KMS-11 (cell line): ENCODE results near the gene UGT1A8.

ENCODE experiments used
- H2AFZ ChIP-seq: fragments of 200-600 bp; sonication (generic); 2 replicates; pipeline ENCODE4 v1.6.1; 2016; ENCODE audit warnings: antibody characterized with exemption, mixed run types, low read depth
- H3K27ac ChIP-seq: fragments of 200-600 bp; sonication (generic); 2 replicates; pipeline ENCODE4 v1.6.1; 2016; ENCODE audit warnings: mild to moderate bottlenecking, mixed run types
- H3K27me3 ChIP-seq: fragments of 200-600 bp; sonication (generic); 2 replicates; pipeline ENCODE4 v1.6.1; 2017; ENCODE audit warnings: mild to moderate bottlenecking, low read depth, mixed run types, moderate library complexity; ENCODE audit not compliant: insufficient read depth
- H3K36me3 ChIP-seq: fragments of 200-600 bp; sonication (generic); 2 replicates; pipeline ENCODE4 v1.6.1; 2017; ENCODE audit warnings: mild to moderate bottlenecking, mixed run types; ENCODE audit not compliant: insufficient read depth
- H3K4me1 ChIP-seq: fragments of 200-600 bp; sonication (generic); 2 replicates; pipeline ENCODE4 v1.6.1; 2016; ENCODE audit warnings: mild to moderate bottlenecking, low read depth, mixed run types; ENCODE audit not compliant: poor library complexity, severe bottlenecking
- H3K4me2 ChIP-seq: fragments of 200-600 bp; sonication (generic); 2 replicates; pipeline ENCODE4 v1.7.0; 2016; ENCODE audit warnings: mild to moderate bottlenecking, mixed run types
- H3K4me3 ChIP-seq: fragments of 200-600 bp; sonication (generic); IDR thresholded peaks from 2 replicates; pipeline ENCODE4 v1.6.1; 2017; ENCODE audit warnings: low read depth, low read length, mixed read lengths; ENCODE audit not compliant: insufficient read depth
- H3K79me2 ChIP-seq: fragments of 200-600 bp; sonication (generic); 2 replicates; pipeline ENCODE4 v1.6.1; 2016; ENCODE audit warnings: low read depth, mixed run types; ENCODE audit not compliant: insufficient read depth
- H3K9ac ChIP-seq: fragments of 200-600 bp; sonication (generic); 2 replicates; pipeline ENCODE4 v1.6.1; 2016; ENCODE audit warnings: mild to moderate bottlenecking, mixed run types
- H4K20me1 ChIP-seq: fragments of 200-600 bp; sonication (generic); 2 replicates; pipeline ENCODE4 v1.6.1; 2016; ENCODE audit warnings: mild to moderate bottlenecking, mixed run types; ENCODE audit not compliant: insufficient read depth
- CTCF ChIP-seq: fragments of 200-600 bp; sonication (generic); conservative IDR thresholded peaks from 2 replicates; pipeline ENCODE4 v1.6.1; 2017; ENCODE audit warnings: low read depth, mild to moderate bottlenecking, antibody characterized with exemption, low read length, moderate library complexity, mixed read lengths

Gene UGT1A8

GRCh38 chr2:233817995-233818638 lies 200.7 kb downstream of the UGT1A8 start:
- H2AFZ ChIP-seq: no peak overlapping the region
- H3K4me2 ChIP-seq: no peak overlapping the region
- H3K9ac ChIP-seq: no peak overlapping the region
- no peaks in the 10 kb centered on the region for H4K20me1 ChIP-seq
- no peaks in the 10 kb centered on the region for H3K4me1 ChIP-seq
- no peaks in the 10 kb centered on the region for H3K27me3 ChIP-seq
- H3K36me3 ChIP-seq: no peaks in the 10 kb centered on the region
- H3K79me2 ChIP-seq: no peaks in the 10 kb centered on the region
- no peak for TF ChIP-seq CTCF
- no peak overlapping the region for H3K4me3 ChIP-seq
- no peak overlapping the region for H3K27ac ChIP-seq

- no peaks in the 10 kb centered on the region for H3K79me2 ChIP-seq
- H3K4me2 ChIP-seq: no peak overlapping the region
- H4K20me1 ChIP-seq: no peaks in the 10 kb centered on the region
- no peak overlapping the region for H3K27ac ChIP-seq
- no peak overlapping the region for H3K4me3 ChIP-seq
- H3K9ac ChIP-seq: no peak overlapping the region
- no peaks in the 10 kb centered on the region for H3K27me3 ChIP-seq
- H3K36me3 ChIP-seq: no peaks in the 10 kb centered on the region
- no peak overlapping the region for H2AFZ ChIP-seq
- H3K4me1 ChIP-seq: no peaks in the 10 kb centered on the region
- TF ChIP-seq CTCF: no peak
Measured at GRCh38 chr2:233818639-233819621, 201.5 kb downstream of the UGT1A8 start.

DNA sequence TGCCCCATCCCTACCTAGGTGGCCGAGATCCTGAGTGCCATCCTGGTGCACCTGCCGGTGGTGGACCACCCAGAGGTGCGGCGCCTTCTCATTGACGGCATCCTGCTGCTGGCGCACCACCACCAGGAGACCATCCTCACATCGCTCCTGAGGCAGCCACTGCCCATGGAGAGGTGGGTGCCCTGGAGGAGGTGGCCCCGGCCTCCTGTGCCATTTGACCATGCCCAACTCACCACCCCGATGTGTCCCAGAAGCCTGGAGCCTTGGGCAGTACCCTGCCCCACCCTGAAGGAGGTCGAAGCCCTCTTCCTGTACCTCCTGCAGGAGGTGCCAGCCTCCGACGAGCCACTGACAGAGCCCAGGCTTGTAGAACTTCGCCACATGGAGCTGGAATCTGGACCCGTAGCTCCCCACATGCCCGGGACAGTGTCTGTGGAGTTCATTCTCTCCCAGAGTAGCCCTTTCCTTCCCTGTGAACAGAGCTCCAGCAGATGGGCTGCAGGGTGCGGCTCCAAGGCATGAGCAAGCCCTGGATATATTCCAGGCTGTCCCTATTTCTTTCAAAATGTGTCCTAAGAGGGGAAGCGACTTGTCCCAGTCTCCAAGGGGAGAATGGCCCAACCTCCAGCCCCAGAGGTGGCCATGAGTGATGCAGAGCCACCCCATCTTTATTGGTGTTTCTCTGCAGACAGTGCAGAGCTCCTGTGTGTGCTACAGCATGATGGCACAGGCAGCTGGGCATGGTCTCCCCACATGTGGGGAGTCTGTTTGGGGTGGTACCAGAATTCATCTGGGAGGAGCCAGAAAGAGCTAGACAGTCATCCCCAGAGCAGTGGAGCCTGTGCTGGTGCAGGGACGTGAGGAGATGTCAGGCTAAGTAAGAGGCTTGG lies 202.7 kb downstream of the UGT1A8 start:
- no peak overlapping the region for H2AFZ ChIP-seq
- no peak overlapping the region for H3K27ac ChIP-seq
- no peak overlapping the region for H3K4me2 ChIP-seq
- no peak for TF ChIP-seq CTCF
- H3K79me2 ChIP-seq: no peaks in the 10 kb centered on the region
- no peaks in the 10 kb centered on the region for H3K4me1 ChIP-seq
- no peaks in the 10 kb centered on the region for H4K20me1 ChIP-seq
- H3K9ac ChIP-seq: no peak overlapping the region
- no peaks in the 10 kb centered on the region for H3K36me3 ChIP-seq
- H3K4me3 ChIP-seq: no peak overlapping the region
- H3K27me3 ChIP-seq: no peaks in the 10 kb centered on the region

GRCh38 chr2:233820774-233821105 lies 203.3 kb downstream of the UGT1A8 start:
- Histone ChIP-seq H3K9ac (no peak overlapping the region), H3K36me3 (no peaks in the 10 kb centered on the region), H3K27ac (no peak overlapping the region), H3K4me3 (no peak overlapping the region), H2AFZ (no peak overlapping the region), H3K27me3 (no peaks in the 10 kb centered on the region), H3K79me2 (no peaks in the 10 kb centered on the region), H3K4me2 (no peak overlapping the region), H3K4me1 (no peaks in the 10 kb centered on the region), H4K20me1 (no peaks in the 10 kb centered on the region)
- no peak for TF ChIP-seq CTCF
